Measurements from ENCODE around the gene COL18A1. TPM values are rescaled to one million over a fixed set of nuclear protein-coding genes. Genes with fewer than 3 reads are reported as not detected.

Gene COL18A1
- total RNA-seq, 1 experiment from 2014 or later: 77.0 TPM

DNA sequence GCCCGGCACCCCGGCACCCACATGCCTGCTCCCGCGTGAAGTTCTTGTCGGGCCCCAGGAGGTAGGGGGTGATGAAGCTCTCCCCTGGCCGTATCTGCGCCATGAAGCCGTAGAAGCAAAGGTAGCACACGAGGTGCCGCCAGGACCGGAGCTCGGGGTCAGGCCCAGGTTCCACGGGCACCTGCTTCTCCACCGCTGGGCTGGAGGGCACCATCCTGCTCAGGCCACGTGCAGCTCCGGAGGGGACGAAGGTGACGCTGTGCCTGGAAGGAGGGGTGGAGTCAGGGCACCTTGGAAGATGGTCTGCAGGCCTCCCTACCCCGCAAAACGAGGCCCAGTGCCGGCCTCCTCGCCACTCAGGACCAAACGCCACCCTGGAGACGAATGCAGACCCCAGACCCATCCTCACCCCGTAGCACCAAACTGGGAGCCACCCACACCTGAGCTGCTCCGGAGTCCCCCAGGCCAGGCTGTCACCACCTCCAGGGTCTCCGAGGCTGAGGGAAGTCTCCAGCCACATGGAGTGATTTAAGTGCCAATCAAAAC lies 132.9 kb downstream of the COL18A1 start:
- Histone ChIP-seq H3K79me2 (ENCODE audit: low read length) (peaks cover 55% of the 10 kb centered on the region), H3K9me2 (replicated peaks; ENCODE audit: low read length) (no peaks in the 10 kb centered on the region), H3K27ac (ENCODE audit: low read length) (no peak overlapping the region), H4K20me1 (ENCODE audit: low read length) (0 out of 2 replicates have a peak, but pooled peaks cover 3% of the 10 kb centered on the region), H3K4me2 (ENCODE audit: low read length) (no peak overlapping the region), H3K9me3 (ENCODE audit: low read length) (no peaks in the 10 kb centered on the region), H2AFZ (ENCODE audit: low read length) (no peak overlapping the region), H3K4me1 (ENCODE audit: insufficient read depth, low read length) (peaks cover 15% of the 10 kb centered on the region; the same call in 1 of the 2 replicates), H3K27me3 (ENCODE audit: low read length) (no peaks in the 10 kb centered on the region), H3K36me3 (ENCODE audit: low read depth, low read length) (no peaks in the 10 kb centered on the region; the same call in 1 of the 2 replicates), H3K9ac (ENCODE audit: low read length) (no peak overlapping the region), H3K4me3 (ENCODE audit: low read length) (no peak overlapping the region), H3F3A (ENCODE audit: low read length, unreplicated experiment) (no peaks in the 10 kb centered on the region)
- ATAC-seq (no peak), DNase-seq (no peak)
- intact Hi-C loops (cut with micrococcal nuclease): no loop called here
- no peak for TF ChIP-seq EZH2 (IDR thresholded peaks at IDR 0.05; ENCODE audit: low read length, unreplicated experiment)
- TF ChIP-seq, protein P1, sequence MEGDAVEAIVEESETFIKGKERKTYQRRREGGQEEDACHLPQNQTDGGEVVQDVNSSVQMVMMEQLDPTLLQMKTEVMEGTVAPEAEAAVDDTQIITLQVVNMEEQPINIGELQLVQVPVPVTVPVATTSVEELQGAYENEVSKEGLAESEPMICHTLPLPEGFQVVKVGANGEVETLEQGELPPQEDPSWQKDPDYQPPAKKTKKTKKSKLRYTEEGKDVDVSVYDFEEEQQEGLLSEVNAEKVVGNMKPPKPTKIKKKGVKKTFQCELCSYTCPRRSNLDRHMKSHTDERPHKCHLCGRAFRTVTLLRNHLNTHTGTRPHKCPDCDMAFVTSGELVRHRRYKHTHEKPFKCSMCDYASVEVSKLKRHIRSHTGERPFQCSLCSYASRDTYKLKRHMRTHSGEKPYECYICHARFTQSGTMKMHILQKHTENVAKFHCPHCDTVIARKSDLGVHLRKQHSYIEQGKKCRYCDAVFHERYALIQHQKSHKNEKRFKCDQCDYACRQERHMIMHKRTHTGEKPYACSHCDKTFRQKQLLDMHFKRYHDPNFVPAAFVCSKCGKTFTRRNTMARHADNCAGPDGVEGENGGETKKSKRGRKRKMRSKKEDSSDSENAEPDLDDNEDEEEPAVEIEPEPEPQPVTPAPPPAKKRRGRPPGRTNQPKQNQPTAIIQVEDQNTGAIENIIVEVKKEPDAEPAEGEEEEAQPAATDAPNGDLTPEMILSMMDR (conservative IDR thresholded peaks at IDR 0.05; ENCODE audit: low read depth, low read length): no peak
- TF ChIP-seq EZH2phosphoT487 (IDR thresholded peaks at IDR 0.05; ENCODE audit: borderline replicate concordance, low read length): no peak
- POLR2A ChIA-PET (ENCODE audit: unreplicated experiment): interaction anchor here (0.6 kb wide), 1 partner anchor 1038 kb away, joined by 3 read pairs; no protein-coding TSS in a partner anchor
- CTCF ChIA-PET: interaction anchor here (0.5 kb wide), 1 partner anchor 148 kb away, joined by 3 read pairs; no protein-coding TSS in a partner anchor
- BruUV-seq (replicated peaks): no TSS peak

GRCh38 chr21:45538381-45539045 lies 133.5 kb downstream of the COL18A1 start:
- Histone ChIP-seq H3F3A (ENCODE audit: low read length, unreplicated experiment) (no peaks in the 10 kb centered on the region), H3K36me3 (ENCODE audit: low read depth, low read length) (no peaks in the 10 kb centered on the region; the same call in 1 of the 2 replicates), H3K4me1 (ENCODE audit: insufficient read depth, low read length) (peaks cover 17% of the 10 kb centered on the region; the same call in 1 of the 2 replicates), H3K9me2 (replicated peaks; ENCODE audit: low read length) (no peaks in the 10 kb centered on the region), H3K4me2 (ENCODE audit: low read length) (no peak overlapping the region), H3K27ac (ENCODE audit: low read length) (no peak overlapping the region), H2AFZ (ENCODE audit: low read length) (no peak overlapping the region), H3K27me3 (ENCODE audit: low read length) (no peaks in the 10 kb centered on the region), H3K9me3 (ENCODE audit: low read length) (no peaks in the 10 kb centered on the region), H3K9ac (ENCODE audit: low read length) (no peak overlapping the region), H3K79me2 (ENCODE audit: low read length) (peaks cover 55% of the 10 kb centered on the region), H3K4me3 (ENCODE audit: low read length) (no peak overlapping the region), H4K20me1 (ENCODE audit: low read length) (0 out of 2 replicates have a peak, but pooled peaks cover 3% of the 10 kb centered on the region)
- DNase-seq: no peak
- CTCF ChIA-PET: interaction anchor here (0.5 kb wide), 1 partner anchor 149 kb away, joined by 3 read pairs; no protein-coding TSS in a partner anchor
- intact Hi-C loops (cut with micrococcal nuclease): no loop called here
- TF ChIP-seq EZH2phosphoT487 (IDR thresholded peaks at IDR 0.05; ENCODE audit: borderline replicate concordance, low read length) (no peak), EZH2 (IDR thresholded peaks at IDR 0.05; ENCODE audit: low read length, unreplicated experiment) (no peak)
- TF ChIP-seq, protein P1 (conservative IDR thresholded peaks at IDR 0.05; ENCODE audit: low read depth, low read length): no peak
- POLR2A ChIA-PET (ENCODE audit: unreplicated experiment): no interaction called here
- BruUV-seq (replicated peaks): no TSS peak
- no peak for ATAC-seq
